NCI-H774 (cell line): ENCODE data around the gene CHN2.

Source experiments
- DNase-seq: peaks from one replicate; lab custom pipeline; 2025; lab: John Stamatoyannopoulos, UW

Gene CHN2

DNA sequence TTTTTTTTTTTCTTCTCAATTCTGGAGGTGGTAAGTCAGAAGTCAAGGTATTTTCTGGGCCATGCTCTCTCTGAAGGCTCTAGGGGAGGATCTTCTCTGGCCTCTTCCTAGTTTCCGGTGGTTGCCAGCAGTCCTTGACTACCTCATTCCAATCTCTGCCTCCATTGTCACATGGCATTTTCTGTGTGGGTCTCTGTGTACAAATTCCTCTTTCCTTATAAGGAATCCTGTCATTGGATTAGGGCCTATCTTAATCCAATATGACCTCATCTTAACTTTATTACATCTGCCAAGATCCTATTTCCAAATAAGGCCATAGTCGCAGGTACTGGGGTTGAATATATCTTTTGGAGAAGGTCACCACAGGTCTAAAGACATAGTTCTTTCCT is 239.8 kb downstream of the CHN2 start:
- DNase-seq, result no peak

DNA sequence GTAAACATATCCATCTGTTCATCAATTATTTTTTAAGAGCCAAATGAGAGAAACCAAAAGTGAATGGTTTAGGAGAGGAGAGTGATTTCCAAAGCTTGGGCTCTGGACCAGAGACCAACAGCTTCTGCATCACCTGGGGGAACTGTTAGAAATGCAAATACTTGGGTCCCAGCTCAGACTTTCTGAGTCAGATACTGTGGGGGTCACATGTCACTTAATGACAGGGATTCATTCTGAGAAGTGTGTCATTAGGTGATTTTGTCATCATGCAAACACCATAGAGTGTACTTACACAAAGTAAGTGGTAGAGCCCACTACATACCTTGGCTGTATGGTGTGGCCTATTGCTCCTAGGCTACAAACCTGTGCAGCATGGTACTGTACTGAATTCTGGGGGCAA is 240.6 kb downstream of the CHN2 start:
- no peak for DNase-seq

GRCh38 chr7:29435902-29436301 is 241.3 kb downstream of the CHN2 start:
- no peak for DNase-seq

- peak; percentile 7 for DNase-seq
Observed at GRCh38 chr7:29442146-29442545, 247.6 kb downstream of the CHN2 start.

DNA sequence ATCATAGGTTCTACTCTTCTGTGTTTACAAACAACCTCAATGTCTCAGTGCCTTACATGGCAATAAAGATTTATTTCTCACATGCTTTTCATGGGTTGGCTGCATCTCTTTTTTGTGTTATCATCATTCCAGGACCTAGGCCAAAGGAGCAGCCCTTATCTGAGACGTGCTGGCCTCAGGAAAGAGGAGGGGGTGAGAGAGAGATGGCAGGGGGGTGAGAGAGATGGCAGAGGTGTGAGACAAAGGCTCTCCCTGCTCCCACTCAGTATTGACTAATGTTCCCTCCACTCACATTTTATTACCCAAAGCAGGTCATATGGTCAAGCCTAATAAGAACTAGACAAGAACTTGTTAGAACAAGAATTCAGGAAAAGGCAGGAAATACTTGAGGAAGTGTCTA is 249.0 kb downstream of the CHN2 start:
- no peak for DNase-seq

GRCh38 chr7:29444267-29444666 is 249.7 kb downstream of the CHN2 start:
- no peak for DNase-seq

DNA sequence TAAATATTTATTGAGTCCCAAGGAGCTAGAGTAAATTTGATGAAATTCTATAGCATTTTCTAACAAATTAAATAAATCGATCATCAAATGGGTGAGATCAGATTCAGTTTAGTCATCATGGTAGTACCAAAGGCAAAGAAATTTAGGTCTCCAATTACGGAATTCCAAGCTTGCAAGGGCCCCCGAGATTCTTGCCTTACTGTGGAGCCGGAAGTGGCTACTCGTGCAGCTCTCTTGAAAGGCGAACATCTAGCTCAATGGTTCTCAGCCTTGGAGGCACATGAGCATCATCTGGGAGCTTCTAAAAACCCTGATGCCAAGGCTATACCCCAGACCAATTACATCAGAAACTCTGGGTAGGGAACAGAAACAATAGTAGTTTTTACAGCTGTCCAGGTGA is 251.2 kb downstream of the CHN2 start:
- peak; percentile 40 for DNase-seq

- DNase-seq, result no peak
Observed at GRCh38 chr7:29447828-29448227, 253.3 kb downstream of the CHN2 start.

- no peak for DNase-seq
Observed at GRCh38 chr7:29449569-29450260, 255.1 kb downstream of the CHN2 start.

DNA sequence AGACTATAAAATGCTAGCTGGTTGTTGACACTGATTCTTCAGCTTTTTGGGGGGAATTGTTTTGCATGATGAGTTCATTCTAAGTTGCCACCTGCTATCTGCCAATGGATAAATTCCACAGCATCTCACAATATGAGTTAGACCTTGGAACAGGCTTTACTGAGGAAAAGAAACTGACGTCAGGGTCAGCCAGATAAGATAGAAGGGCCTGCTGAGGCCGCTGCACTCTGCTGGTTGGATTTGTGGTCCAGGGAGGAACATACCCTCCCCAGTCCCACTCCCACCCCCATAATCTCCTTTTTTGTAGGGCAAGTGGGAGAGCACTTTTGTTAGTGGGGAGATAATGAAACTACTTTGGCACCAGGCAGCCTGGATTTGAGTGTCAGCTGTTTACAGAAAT is 258.4 kb downstream of the CHN2 start:
- DNase-seq, result no peak

DNA sequence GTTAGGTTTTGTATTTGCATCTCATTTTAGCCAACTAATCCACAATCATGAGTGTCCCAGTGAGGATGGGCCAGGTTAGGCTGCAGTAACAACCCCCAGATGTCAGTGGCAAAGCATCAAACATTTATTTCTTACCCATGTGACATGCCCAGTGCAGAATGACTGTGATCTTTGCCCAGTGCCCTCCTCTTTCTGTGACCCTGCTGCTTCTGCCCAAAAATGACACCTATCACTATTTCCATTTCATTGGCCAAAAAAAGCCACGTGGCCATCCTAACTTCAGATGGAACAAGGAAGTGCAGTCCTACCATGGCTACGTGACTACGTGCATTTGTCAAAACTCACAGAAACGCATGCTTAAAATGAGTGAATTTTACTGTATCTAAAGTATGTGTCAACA is 259.9 kb downstream of the CHN2 start:
- DNase-seq, result no peak

GRCh38 chr7:29454899-29455451 is 260.4 kb downstream of the CHN2 start:
- DNase-seq, result no peak

DNA sequence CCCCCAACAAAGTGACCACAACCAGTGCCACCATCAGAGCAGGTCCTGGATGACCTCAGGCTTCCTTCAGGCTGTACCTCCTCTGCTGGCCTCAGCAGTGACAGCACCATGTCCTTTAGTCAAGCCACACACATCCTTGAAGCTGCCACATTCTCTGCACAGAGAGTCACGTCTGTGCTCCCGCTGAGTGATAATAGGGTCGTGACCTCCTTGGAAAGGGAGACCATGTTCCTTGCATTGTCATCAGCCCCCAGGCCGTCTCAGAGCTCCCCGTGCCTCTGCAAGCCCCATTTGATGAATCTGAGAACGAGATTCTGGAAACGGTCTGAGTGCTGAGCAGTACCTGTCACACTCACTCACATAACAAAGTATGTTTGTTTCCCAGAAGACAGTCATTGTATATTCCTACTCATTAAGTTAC is 262.6 kb downstream of the CHN2 start:
- no peak for DNase-seq

- DNase-seq, result no peak
Observed at GRCh38 chr7:29457565-29458011, 263.0 kb downstream of the CHN2 start.

- no peak for DNase-seq
Observed at GRCh38 chr7:29458933-29459332, 264.4 kb downstream of the CHN2 start.

DNA sequence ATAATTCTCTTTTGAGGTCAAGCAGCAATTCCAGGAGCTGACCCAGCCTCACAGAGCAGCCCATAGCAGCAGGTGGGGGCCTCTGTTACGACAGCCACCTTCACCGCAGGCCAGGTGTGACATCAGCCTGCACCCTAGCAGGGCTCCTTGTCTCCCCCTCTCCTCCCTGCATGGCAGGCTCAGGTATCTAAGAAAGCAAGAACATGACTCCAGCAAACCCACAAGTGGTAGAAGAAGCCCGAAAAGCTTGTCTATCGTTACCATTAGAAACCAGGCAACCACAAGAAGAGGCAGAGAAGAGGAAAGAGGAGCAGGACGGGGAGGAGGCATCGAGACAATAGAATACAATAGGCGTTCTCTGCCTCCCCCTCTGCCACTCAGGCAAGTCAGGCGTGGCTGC is 265.0 kb downstream of the CHN2 start:
- no peak for DNase-seq

DNA sequence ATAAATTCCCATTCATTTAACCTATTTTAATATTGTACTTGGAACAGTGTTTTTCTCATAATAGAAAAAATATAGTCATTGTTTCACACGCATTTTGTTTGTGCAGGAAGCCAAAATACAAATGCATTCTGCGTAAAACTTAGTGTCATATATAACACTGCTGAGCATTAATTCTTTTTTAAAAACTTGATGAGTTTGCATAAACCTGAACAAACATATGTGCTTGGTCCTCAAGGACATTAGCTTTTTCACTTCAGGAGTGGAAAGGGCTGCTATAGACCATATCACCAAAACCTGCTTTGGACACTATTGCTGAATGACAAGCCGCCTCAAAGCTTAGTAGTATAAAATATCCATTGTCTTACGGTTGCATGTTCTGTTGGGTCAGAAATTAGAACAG is 267.4 kb downstream of the CHN2 start:
- no peak for DNase-seq

- DNase-seq, result no peak
Observed at GRCh38 chr7:29463504-29464158, 269.1 kb downstream of the CHN2 start.

- DNase-seq, result no peak
Observed at GRCh38 chr7:29464753-29465152, 270.2 kb downstream of the CHN2 start.

DNA sequence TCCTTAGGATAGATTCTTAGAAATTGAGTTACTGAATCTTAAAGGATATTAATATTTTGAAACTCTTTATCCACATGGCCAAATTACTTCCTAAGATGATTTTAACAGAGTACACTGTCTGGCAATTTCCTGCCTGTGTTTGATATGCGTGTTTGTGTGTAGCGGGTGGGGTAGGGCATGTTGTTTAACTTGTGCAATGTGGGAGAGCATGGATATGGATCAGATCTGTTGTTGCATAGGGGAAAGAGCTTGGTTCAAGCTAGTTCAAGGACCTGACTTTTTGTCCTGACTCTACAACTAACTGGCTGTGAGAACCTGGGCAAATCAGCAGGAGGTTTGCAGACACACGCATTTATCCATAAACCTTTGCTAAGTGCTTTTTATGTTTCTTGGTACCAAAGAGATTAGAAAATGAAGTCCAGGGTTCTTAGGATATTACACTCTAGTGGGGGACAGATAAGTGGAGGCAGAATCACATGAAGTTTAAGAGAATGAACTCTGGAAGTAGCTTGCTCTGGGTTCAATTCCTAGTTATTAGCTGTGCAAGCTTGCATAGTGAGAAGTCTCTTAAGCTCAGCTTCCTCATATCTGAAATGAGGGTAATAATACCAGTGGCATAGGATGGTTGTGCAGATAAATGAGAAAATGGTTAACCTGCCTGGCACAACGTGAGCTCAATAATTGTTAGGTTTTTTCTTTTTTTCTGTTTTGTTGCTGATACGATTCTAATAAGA is 272.8 kb downstream of the CHN2 start:
- no peak for DNase-seq

DNA sequence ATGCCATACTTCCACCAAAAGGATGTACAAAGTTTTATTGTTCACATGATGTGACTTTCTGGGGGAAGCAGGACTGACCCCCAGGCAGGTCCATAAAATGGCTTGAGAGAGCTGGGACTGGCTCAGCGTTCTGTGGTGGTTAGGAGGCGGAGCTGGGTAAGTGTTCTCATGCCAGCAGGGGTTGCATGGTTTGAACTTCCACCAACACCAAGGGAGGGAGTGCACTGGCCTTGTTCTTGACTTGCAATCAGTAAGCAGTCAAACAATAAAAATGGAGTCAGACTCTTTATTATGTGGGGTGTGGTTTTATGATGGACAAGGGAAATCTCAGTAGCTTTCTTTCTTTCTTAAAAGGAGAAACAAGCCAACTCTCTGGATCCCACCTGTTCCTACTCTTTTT is 273.6 kb downstream of the CHN2 start:
- DNase-seq, result no peak

DNA sequence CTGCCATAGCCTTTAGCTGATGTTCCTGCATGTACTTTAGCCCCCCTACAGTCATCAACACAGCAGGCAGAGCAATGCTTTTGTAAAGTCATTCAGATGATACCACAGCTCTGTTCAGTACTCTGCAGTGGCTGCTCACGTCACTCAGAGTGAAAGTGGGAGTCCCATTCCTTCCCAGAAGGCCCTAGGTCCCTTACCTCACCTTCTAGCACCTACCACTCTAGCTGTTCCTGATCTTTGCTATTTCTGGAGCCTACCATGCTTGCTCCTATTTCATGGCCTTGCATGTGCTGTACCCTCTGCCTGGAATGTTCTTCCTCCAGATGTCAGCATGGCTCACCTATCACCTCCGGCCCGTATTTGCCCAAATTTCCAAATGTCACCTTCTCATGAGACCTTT is 274.7 kb downstream of the CHN2 start:
- no peak for DNase-seq

DNA sequence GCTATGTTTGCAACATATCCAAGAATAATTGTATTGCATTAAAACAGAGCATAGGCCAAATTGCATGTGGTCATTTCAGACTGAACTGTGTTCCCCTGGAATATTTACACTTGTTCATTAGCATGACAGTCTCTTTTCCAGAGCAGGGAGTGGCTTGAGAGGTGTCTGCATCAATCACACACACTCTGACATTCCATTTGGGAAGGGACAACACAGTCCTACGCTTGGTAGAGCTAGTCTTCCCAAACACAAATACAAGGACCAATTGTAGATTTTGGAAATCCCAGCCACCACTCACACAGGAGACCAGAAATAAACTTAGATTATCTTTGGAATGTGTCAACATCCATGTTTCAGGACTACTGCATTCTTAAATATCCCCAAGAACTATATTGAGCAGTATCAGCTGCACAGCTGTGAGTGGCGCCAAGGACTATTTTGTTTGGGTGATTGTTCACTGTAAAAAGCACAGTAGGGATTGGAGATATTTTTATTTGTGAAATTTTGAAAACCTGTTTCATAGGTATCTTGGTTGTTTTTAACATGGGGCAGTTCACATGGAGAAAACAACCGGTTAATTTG is 275.5 kb downstream of the CHN2 start:
- DNase-seq, result no peak
